Measurements from ENCODE around the gene AP1B1. TPM values are rescaled to one million over a fixed set of nuclear protein-coding genes. Genes with fewer than 3 reads are reported as not detected.

The AP1B1 gene
- total RNA-seq, 4 donors from 2014 or later, result 50.9 to 74.1 (median 55.8) TPM

DNA sequence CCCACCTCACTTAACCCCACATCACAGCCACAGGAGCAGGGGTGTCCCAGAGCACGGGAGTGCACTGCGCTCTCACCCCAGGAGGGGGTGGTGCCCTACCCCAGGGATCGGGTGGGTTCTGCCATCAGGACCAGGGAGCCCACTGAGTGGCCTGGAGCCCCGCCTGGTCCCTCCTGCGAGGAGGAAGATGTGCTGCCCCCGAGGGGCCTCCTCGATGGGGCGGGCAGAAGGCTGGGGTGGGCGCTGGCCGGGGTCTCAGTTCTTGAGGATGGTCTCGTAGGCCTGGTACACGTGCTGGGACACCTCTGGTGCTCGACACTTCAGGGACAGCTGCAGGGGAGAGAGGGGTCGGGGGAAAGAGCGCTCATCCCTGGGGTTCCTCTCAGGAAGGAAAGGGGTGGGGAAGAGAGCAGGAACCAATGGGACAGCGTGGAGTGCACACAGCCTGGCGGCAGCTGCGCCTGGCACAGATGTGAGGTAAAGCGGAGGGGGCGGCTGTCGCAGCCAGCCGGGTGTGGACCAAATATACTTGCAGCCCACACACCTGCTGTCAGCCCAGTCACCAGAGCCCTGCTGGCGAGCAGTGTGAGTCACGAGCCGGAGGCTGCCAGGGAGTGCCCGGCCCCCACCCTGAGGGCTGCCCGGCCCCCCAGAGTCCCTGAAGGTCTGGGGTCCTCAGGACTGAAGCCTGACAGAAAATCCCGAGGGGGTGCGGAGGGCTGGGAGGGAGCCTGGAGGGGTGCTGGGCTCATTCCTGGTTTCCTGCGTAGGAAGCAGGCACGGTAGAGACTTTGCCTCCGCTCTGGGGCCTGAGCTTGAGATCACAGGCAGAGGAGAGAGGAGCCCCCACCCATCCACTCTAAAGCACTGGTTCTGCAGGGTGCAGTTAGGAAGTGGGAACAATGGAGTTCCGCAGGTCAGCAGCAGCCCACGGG, 59.5 kb downstream of the AP1B1 start:
- H3K27ac ChIP-seq, result no peak overlapping the region
- H3K4me1 ChIP-seq, result peaks cover 0 to 18% (median 0%) of the 10 kb centered on the region in 3 donors
- no peaks in the 10 kb centered on the region for H3K27me3 ChIP-seq
- 94 to 100% methylated on average over 2 to 13 of the region's 34 CpGs for WGBS, 2 donors (ENCODE audit: low coverage in 1 of 2)
- H3K4me3 ChIP-seq, result no peak overlapping the region
- H3K9me3 ChIP-seq, result no peaks in the 10 kb centered on the region
- TF ChIP-seq EP300 (IDR thresholded peaks at IDR 0.05) (no peak), POLR2A (IDR thresholded peaks at IDR 0.05) (no peak), POLR2AphosphoS5 (IDR thresholded peaks at IDR 0.05) (no peak)
- TF ChIP-seq, protein P1, sequence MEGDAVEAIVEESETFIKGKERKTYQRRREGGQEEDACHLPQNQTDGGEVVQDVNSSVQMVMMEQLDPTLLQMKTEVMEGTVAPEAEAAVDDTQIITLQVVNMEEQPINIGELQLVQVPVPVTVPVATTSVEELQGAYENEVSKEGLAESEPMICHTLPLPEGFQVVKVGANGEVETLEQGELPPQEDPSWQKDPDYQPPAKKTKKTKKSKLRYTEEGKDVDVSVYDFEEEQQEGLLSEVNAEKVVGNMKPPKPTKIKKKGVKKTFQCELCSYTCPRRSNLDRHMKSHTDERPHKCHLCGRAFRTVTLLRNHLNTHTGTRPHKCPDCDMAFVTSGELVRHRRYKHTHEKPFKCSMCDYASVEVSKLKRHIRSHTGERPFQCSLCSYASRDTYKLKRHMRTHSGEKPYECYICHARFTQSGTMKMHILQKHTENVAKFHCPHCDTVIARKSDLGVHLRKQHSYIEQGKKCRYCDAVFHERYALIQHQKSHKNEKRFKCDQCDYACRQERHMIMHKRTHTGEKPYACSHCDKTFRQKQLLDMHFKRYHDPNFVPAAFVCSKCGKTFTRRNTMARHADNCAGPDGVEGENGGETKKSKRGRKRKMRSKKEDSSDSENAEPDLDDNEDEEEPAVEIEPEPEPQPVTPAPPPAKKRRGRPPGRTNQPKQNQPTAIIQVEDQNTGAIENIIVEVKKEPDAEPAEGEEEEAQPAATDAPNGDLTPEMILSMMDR (IDR thresholded peaks at IDR 0.05), result no peak
- no peak for ATAC-seq
- H3K36me3 ChIP-seq, result peaks cover 0 to 75% of the 10 kb centered on the region in 2 donors

DNA sequence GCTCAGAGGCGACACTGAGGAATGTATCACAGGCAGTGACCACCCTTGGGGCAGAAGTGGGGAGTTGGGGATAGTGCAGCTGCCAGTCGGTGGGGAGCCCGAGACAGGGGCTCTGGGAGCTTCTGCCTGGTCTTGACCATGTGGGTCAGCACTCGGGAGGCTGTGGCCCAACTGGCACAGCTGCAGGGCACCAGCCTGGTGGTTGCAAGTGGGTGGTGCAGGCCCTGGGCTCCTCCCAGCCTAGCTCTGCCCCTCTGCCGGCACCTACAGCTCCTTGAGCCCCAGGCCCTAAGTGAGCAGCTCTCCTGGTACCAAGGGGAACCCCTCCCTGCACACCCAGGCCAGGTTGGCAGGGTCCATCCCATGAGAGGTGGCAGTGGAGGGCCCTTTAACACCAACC, 60.3 kb downstream of the AP1B1 start:
- Histone ChIP-seq H3K9me3 (no peaks in the 10 kb centered on the region), H3K4me1 (peaks cover 0 to 18% (median 0%) of the 10 kb centered on the region in 3 donors), H3K27me3 (no peaks in the 10 kb centered on the region), H3K36me3 (peaks cover 0 to 67% of the 10 kb centered on the region in 2 donors), H3K27ac (no peak overlapping the region), H3K4me3 (no peak overlapping the region)
- TF ChIP-seq POLR2A (IDR thresholded peaks at IDR 0.05) (no peak), EP300 (IDR thresholded peaks at IDR 0.05) (no peak), POLR2AphosphoS5 (IDR thresholded peaks at IDR 0.05) (no peak)
- TF ChIP-seq, protein P1 (IDR thresholded peaks at IDR 0.05), result no peak
- ATAC-seq, result no peak
- 93% methylated on average over 3 of the region's 5 CpGs; no CpG with 5 or more reads in 1 of the 2 donors for WGBS, 2 donors (ENCODE audit: low coverage in 1 of 2)

DNA sequence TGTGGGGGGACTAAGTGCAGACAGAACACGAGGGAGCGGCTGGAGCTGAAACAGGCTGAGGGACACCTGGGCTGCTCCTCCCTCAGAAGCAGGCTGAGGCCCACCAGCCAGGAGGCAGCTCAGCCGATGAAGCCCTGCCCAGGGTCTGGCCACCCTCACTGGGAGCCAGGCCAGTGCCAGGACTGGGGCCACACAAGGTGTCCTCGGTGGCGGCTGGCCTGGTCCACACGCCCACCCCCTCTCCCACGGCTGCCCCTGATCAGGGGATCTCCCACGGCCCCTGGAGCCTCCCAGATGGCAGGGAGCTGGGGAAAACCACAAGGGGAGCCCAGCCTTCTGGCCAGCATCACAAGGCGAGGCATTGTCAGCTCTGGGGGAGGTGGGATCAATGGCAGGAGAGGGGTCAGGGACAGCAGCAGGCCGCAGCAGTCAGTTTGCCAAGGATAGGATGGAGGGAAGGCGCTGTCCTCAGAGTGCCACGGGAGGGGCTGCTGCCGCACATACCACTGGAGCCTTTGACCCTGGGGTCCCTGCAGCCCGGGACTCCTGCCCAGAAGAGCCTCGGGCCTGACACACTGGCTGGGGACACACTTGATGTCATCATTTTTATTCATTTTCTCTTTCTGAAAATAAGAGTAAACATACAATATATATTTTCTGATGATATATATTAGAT, 61.1 kb downstream of the AP1B1 start:
- no peaks in the 10 kb centered on the region for H3K9me3 ChIP-seq
- TF ChIP-seq, protein P1 (IDR thresholded peaks at IDR 0.05), result no peak
- TF ChIP-seq POLR2A (IDR thresholded peaks at IDR 0.05) (no peak), EP300 (IDR thresholded peaks at IDR 0.05) (no peak), POLR2AphosphoS5 (IDR thresholded peaks at IDR 0.05) (no peak)
- ATAC-seq, result no peak
- no peak overlapping the region for H3K27ac ChIP-seq
- H3K36me3 ChIP-seq, result peaks cover 0 to 59% of the 10 kb centered on the region in 2 donors
- 60 to 80% methylated on average over 4 to 5 of the region's 15 CpGs for WGBS, 2 donors (ENCODE audit: low coverage in 1 of 2)
- no peak overlapping the region for H3K4me3 ChIP-seq
- H3K4me1 ChIP-seq, result peaks cover 0 to 18% (median 0%) of the 10 kb centered on the region in 3 donors
- no peaks in the 10 kb centered on the region for H3K27me3 ChIP-seq

DNA sequence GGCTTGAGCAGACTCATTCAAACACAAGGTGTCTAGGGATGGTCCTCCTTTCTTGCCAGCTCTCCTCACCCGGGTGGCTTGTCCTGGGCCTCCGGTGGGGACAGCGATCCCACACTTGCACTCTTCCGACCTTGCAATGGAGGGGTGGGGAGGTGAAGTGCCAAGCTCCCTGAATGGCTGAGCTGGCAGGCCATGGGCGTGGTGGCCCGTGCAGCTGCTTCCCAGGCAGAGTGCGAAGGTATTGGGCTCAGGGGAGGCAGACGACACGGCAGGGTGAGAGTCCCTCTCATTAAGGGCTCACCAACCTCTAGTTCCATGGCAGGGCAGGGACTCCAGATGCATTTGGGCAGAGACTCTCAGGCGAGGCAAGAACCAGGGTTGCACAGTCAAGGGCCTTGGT, 61.9 kb downstream of the AP1B1 start:
- Histone ChIP-seq H3K27me3 (no peaks in the 10 kb centered on the region), H3K36me3 (peaks cover 0 to 51% of the 10 kb centered on the region in 2 donors), H3K4me1 (peaks cover 0 to 18% (median 0%) of the 10 kb centered on the region in 3 donors), H3K9me3 (no peaks in the 10 kb centered on the region), H3K4me3 (no peak overlapping the region), H3K27ac (no peak overlapping the region)
- WGBS, 2 donors (ENCODE audit: low coverage in 1 of 2), result 92% methylated on average over 3 of the region's 10 CpGs; no CpG with 5 or more reads in 1 of the 2 donors
- TF ChIP-seq POLR2A (IDR thresholded peaks at IDR 0.05), result no peak
- no peak for TF ChIP-seq POLR2AphosphoS5 (IDR thresholded peaks at IDR 0.05)
- no peak for TF ChIP-seq EP300 (IDR thresholded peaks at IDR 0.05)
- TF ChIP-seq, protein P1 (IDR thresholded peaks at IDR 0.05), result no peak
- no peak for ATAC-seq
